IgD-negative memory B cell (primary cell): ENCODE data around the gene PTGES2. TPM values are rescaled to one million over a fixed set of nuclear protein-coding genes. Genes with fewer than 3 reads are reported as not detected.

Experiments used
- H3K27ac Mint-ChIP-seq, 3 donors: one replicate each; pipeline ENCODE4 v1.8.0; 2020 to 2022; ENCODE audit warnings: mild to moderate bottlenecking in 3 of 3, mixed read lengths in 3 of 3, moderate library complexity in 1 of 3
- H3K27me3 Mint-ChIP-seq: one replicate; pipeline ENCODE4 v1.8.0; 2021; ENCODE audit warnings: mixed read lengths
- H3K36me3 Mint-ChIP-seq: one replicate; pipeline ENCODE4 v1.8.0; 2020; ENCODE audit warnings: mild to moderate bottlenecking, mixed read lengths
- H3K4me1 Mint-ChIP-seq, 3 donors: one replicate each; pipeline ENCODE4 v1.8.0; 2020 to 2022; ENCODE audit warnings: mixed read lengths in 3 of 3, mild to moderate bottlenecking in 1 of 3
- H3K4me3 Mint-ChIP-seq, 4 donors: one replicate each; pipeline ENCODE4 v1.8.0; 2020 to 2022; ENCODE audit warnings: mild to moderate bottlenecking in 4 of 4, mixed read lengths in 4 of 4, moderate library complexity in 3 of 4
- H3K9me3 Mint-ChIP-seq, 3 donors: one replicate each; pipeline ENCODE4 v1.8.0; 2020 to 2021; ENCODE audit warnings: mixed read lengths in 3 of 3, mild to moderate bottlenecking in 1 of 3
- polyA plus RNA-seq: library from polyadenylated mRNA; unstranded; fragments of 300-500 nt; fragmentation: Illumina TruSeq; gene quantifications from one replicate; pipeline ENCODE4 v1.2.3, GENCODE V29; 2021

Gene PTGES2
- polyA plus RNA-seq, 1 donor from 2014 or later, result 57.4 TPM

- Mint-ChIP-seq H3K4me1 (peaks cover 4 to 13% (median 9%) of the 10 kb centered on the region in 3 donors), H3K4me3 (peak overlapping the region; percentile 77 to 90 (median 85)), H3K27me3 (no peaks in the 10 kb centered on the region), H3K27ac (peak overlapping the region in 2 of 3 donors; percentile 36 to 55), H3K36me3 (no peaks in the 10 kb centered on the region), H3K9me3 (no peaks in the 10 kb centered on the region)
Observed at GRCh38 chr9:128160603-128160987, 33.1 kb upstream of the PTGES2 start.

- Mint-ChIP-seq H3K4me3 (peak within 1 kb of the TSS; percentile 77 to 90 (median 85)), H3K36me3 (no peaks in the 10 kb centered on the region), H3K9me3 (no peaks in the 10 kb centered on the region), H3K27ac (peak within 1 kb of the TSS; percentile 46 to 75 (median 67)), H3K27me3 (no peaks in the 10 kb centered on the region), H3K4me1 (peaks cover 4 to 13% (median 9%) of the 10 kb centered on the region in 3 donors)
Observed at GRCh38 chr9:128159784-128160602, 32.5 kb upstream of the PTGES2 start, which contains the start of gene BBLN. TSS of gene BBLN (plus strand) at chr9:128160265. CDS start at chr9:128160408, 143 bp downstream.

- H3K4me1 Mint-ChIP-seq, result peaks cover 4 to 13% (median 9%) of the 10 kb centered on the region in 3 donors
Observed at GRCh38 chr9:128159522-128159783, 31.9 kb upstream of the PTGES2 start.

GRCh38 chr9:128155736-128156500 is 28.4 kb upstream of the PTGES2 start:
- Mint-ChIP-seq H3K9me3 (no peaks in the 10 kb centered on the region), H3K27ac (peak overlapping the region in 1 of 3 donors; percentile 39), H3K36me3 (no peaks in the 10 kb centered on the region), H3K27me3 (peaks cover 1% of the 10 kb centered on the region), H3K4me1 (peaks cover 1 to 8% (median 4%) of the 10 kb centered on the region in 3 donors), H3K4me3 (peak overlapping the region in 1 of 4 donors; percentile 26)

More at GRCh38 chr9:128159522-128159783, 31.9 kb upstream of the PTGES2 start:
- no peaks in the 10 kb centered on the region for H3K27me3 Mint-ChIP-seq
- H3K9me3 Mint-ChIP-seq, result no peaks in the 10 kb centered on the region
- H3K4me3 Mint-ChIP-seq, result peak overlapping the region; percentile 77 to 90 (median 85)
- H3K27ac Mint-ChIP-seq, result peak overlapping the region; percentile 46 to 75 (median 67)
- no peaks in the 10 kb centered on the region for H3K36me3 Mint-ChIP-seq

- Mint-ChIP-seq H3K9me3 (no peaks in the 10 kb centered on the region), H3K36me3 (peaks cover 2% of the 10 kb centered on the region), H3K27me3 (peaks cover 7% of the 10 kb centered on the region), H3K4me3 (no peak overlapping the region), H3K27ac (no peak overlapping the region), H3K4me1 (peaks cover 0 to under 1% (median 0%) of the 10 kb centered on the region in 3 donors)
Observed at GRCh38 chr9:128153947-128154695, 26.6 kb upstream of the PTGES2 start.

- Mint-ChIP-seq H3K27ac (no peak overlapping the region), H3K4me3 (no peak overlapping the region), H3K9me3 (no peaks in the 10 kb centered on the region), H3K36me3 (peaks cover 2% of the 10 kb centered on the region), H3K4me1 (no peaks in the 10 kb centered on the region), H3K27me3 (peaks cover 7% of the 10 kb centered on the region)
Observed at GRCh38 chr9:128153060-128153946, 25.8 kb upstream of the PTGES2 start.

- Mint-ChIP-seq H3K36me3 (peaks cover 2% of the 10 kb centered on the region), H3K4me1 (no peaks in the 10 kb centered on the region), H3K27me3 (peaks cover 7% of the 10 kb centered on the region), H3K4me3 (no peak overlapping the region), H3K9me3 (no peaks in the 10 kb centered on the region), H3K27ac (no peak overlapping the region)
Observed at GRCh38 chr9:128152133-128153059, 24.9 kb upstream of the PTGES2 start.

GRCh38 chr9:128151309-128152132 is 24.0 kb upstream of the PTGES2 start:
- H3K27me3 Mint-ChIP-seq, result peaks cover 10% of the 10 kb centered on the region
- H3K4me3 Mint-ChIP-seq, result no peak overlapping the region
- no peaks in the 10 kb centered on the region for H3K4me1 Mint-ChIP-seq
- H3K27ac Mint-ChIP-seq, result no peak overlapping the region
- peaks cover 2% of the 10 kb centered on the region for H3K36me3 Mint-ChIP-seq
- H3K9me3 Mint-ChIP-seq, result no peaks in the 10 kb centered on the region

- peak overlapping the region in 1 of 4 donors; percentile 80 for H3K4me3 Mint-ChIP-seq
- H3K9me3 Mint-ChIP-seq, result no peaks in the 10 kb centered on the region
- no peaks in the 10 kb centered on the region for H3K4me1 Mint-ChIP-seq
- peaks cover 10% of the 10 kb centered on the region for H3K27me3 Mint-ChIP-seq
- peaks cover 2% of the 10 kb centered on the region for H3K36me3 Mint-ChIP-seq
- no peak overlapping the region for H3K27ac Mint-ChIP-seq
Observed at GRCh38 chr9:128150594-128151308, 23.2 kb upstream of the PTGES2 start.

- Mint-ChIP-seq H3K36me3 (peaks cover 2% of the 10 kb centered on the region), H3K4me1 (no peaks in the 10 kb centered on the region), H3K27ac (no peak overlapping the region), H3K9me3 (no peaks in the 10 kb centered on the region), H3K27me3 (peaks cover 10% of the 10 kb centered on the region), H3K4me3 (no peak overlapping the region)
Observed at GRCh38 chr9:128149951-128150593, 22.5 kb upstream of the PTGES2 start.

GRCh38 chr9:128149001-128149701 is 21.6 kb upstream of the PTGES2 start, which contains the start of gene LCN2:
TSS of gene LCN2 (plus strand) at chr9:128149453. CDS start at chr9:128149526, 73 bp downstream.
- Mint-ChIP-seq H3K4me1 (no peaks in the 10 kb centered on the region), H3K36me3 (peaks cover 2% of the 10 kb centered on the region), H3K9me3 (no peaks in the 10 kb centered on the region), H3K27me3 (peaks cover 10% of the 10 kb centered on the region), H3K4me3 (no peak within 1 kb of the TSS), H3K27ac (no peak within 1 kb of the TSS)
